H9 (cell line): Measurements from ENCODE around the gene TRIM65. TPM values are rescaled to one million over a fixed set of nuclear protein-coding genes. Genes with fewer than 3 reads are reported as not detected.

ENCODE experiments used
- DNase-seq: peaks from one replicate; pipeline ENCODE4 v3.0.0-alpha.2; 2017
- H2AFZ ChIP-seq: one replicate; pipeline ENCODE4 v1.6.1; 2013; ENCODE audit warnings: mild to moderate bottlenecking, low read length, control low read depth, moderate library complexity
- H2AK5ac ChIP-seq: 2 replicates; pipeline ENCODE4 v1.6.1; 2013; ENCODE audit warnings: low read length, control low read depth, mixed read lengths; ENCODE audit not compliant: insufficient read length
- H2BK120ac ChIP-seq: one replicate; pipeline ENCODE4 v1.6.1; 2013; ENCODE audit warnings: low read depth, mild to moderate bottlenecking, low read length, control low read depth, inconsistent platforms; ENCODE audit not compliant: poor library complexity, severe bottlenecking
- H2BK12ac ChIP-seq: 2 replicates; pipeline ENCODE4 v1.6.1; 2013; ENCODE audit warnings: low read length, control low read depth, mixed read lengths, low read depth; ENCODE audit not compliant: insufficient read length
- H2BK15ac ChIP-seq: 2 replicates; pipeline ENCODE4 v1.6.1; 2013; ENCODE audit warnings: low read depth, low read length, control low read depth
- H2BK20ac ChIP-seq: one replicate; pipeline ENCODE4 v1.6.1; 2013; ENCODE audit warnings: low read depth, mild to moderate bottlenecking, low read length, control low read depth, inconsistent platforms; ENCODE audit not compliant: poor library complexity, severe bottlenecking
- H2BK5ac ChIP-seq: 2 replicates; pipeline ENCODE4 v1.6.1; 2013; ENCODE audit warnings: low read length, control low read depth, mixed read lengths; ENCODE audit not compliant: insufficient read length
- H3K14ac ChIP-seq: 2 replicates; pipeline ENCODE4 v1.6.1; 2013; ENCODE audit warnings: low read length, control low read depth; ENCODE audit not compliant: insufficient read depth
- H3K18ac ChIP-seq: 2 replicates; pipeline ENCODE4 v1.6.1; 2013; ENCODE audit warnings: low read depth, mild to moderate bottlenecking, mixed read lengths, low read length, control low read depth; ENCODE audit not compliant: insufficient read length
- H3K23ac ChIP-seq: 2 replicates; pipeline ENCODE4 v1.6.1; 2013; ENCODE audit warnings: low read length, control low read depth, mixed read lengths, low read depth; ENCODE audit not compliant: insufficient read length
- H3K23me2 ChIP-seq: 2 replicates; pipeline ENCODE4 v1.6.1; 2013; ENCODE audit warnings: low read depth, mild to moderate bottlenecking, mixed read lengths, low read length, control low read depth; ENCODE audit not compliant: insufficient read length, poor library complexity, severe bottlenecking
- H3K27ac ChIP-seq: 2 replicates; pipeline ENCODE4 v1.5.1; 2013; ENCODE audit warnings: low read length, control low read depth, mixed read lengths, low read depth; ENCODE audit not compliant: insufficient read length
- H3K27me3 ChIP-seq: 2 replicates; pipeline ENCODE4 v1.6.1; 2013; ENCODE audit warnings: low read length, control low read depth, inconsistent platforms; ENCODE audit not compliant: insufficient read depth
- H3K4ac ChIP-seq: 2 replicates; pipeline ENCODE4 v1.6.1; 2013; ENCODE audit warnings: low read depth, mild to moderate bottlenecking, control low read depth, inconsistent platforms, low read length, moderate library complexity
- H3K4me1 ChIP-seq: 2 replicates; pipeline ENCODE4 v1.6.1; 2013; ENCODE audit warnings: low read length, control low read depth, inconsistent platforms; ENCODE audit not compliant: insufficient read depth
- H3K4me2 ChIP-seq: 2 replicates; pipeline ENCODE4 v1.6.1; 2013; ENCODE audit warnings: low read length, control low read depth, mixed read lengths; ENCODE audit not compliant: insufficient read length, insufficient read depth
- H3K56ac ChIP-seq: 2 replicates; pipeline ENCODE4 v1.6.1; 2013; ENCODE audit warnings: low read depth, mild to moderate bottlenecking, mixed read lengths, low read length, control low read depth; ENCODE audit not compliant: insufficient read length
- H3K79me1 ChIP-seq: 2 replicates; pipeline ENCODE4 v1.6.1; 2013; ENCODE audit warnings: low read depth, mild to moderate bottlenecking, moderate library complexity, low read length, control low read depth, inconsistent platforms; ENCODE audit not compliant: insufficient read depth, poor library complexity, severe bottlenecking
- H3K79me2 ChIP-seq: 2 replicates; pipeline ENCODE4 v1.6.1; 2013; ENCODE audit warnings: low read length, control low read depth, inconsistent platforms; ENCODE audit not compliant: insufficient read depth
- H3K9ac ChIP-seq: 2 replicates; pipeline ENCODE4 v1.6.1; 2013; ENCODE audit warnings: low read length, control low read depth, mixed read lengths; ENCODE audit not compliant: insufficient read length; ENCODE audit errors: extremely low read depth
- H3K9me3 ChIP-seq: one replicate; pipeline ENCODE4 v1.6.1; 2013; ENCODE audit warnings: low read depth, low read length, inconsistent platforms; ENCODE audit not compliant: control insufficient read depth
- H3T11ph ChIP-seq: one replicate; pipeline ENCODE4 v1.6.1; 2013; ENCODE audit warnings: mild to moderate bottlenecking, low read length, control low read depth, inconsistent platforms
- H4K20me1 ChIP-seq: one replicate; pipeline ENCODE4 v1.6.1; 2013; ENCODE audit not compliant: control insufficient read depth, insufficient read length, insufficient read depth
- H4K5ac ChIP-seq: 2 replicates; pipeline ENCODE4 v1.6.1; 2013; ENCODE audit warnings: low read depth, mild to moderate bottlenecking, mixed read lengths, low read length, control low read depth; ENCODE audit not compliant: insufficient read length
- H4K8ac ChIP-seq: replicated peaks from 2 replicates; pipeline ENCODE4 v1.6.1; 2013; ENCODE audit warnings: low read length, control low read depth, mixed read lengths, low read depth; ENCODE audit not compliant: insufficient read length
- H4K91ac ChIP-seq: 2 replicates; pipeline ENCODE4 v1.6.1; 2013; ENCODE audit warnings: low read depth, mild to moderate bottlenecking, moderate library complexity, mixed read lengths, low read length, control low read depth; ENCODE audit not compliant: insufficient read length
- H3K27ac Mint-ChIP-seq, 3 experiments: 2 replicates in 2 of 3; 3 replicates in 1 of 3; pipeline ENCODE4 v1.8.0; 2020 to 2021; ENCODE audit warnings: mixed read lengths in 3 of 3, mild to moderate bottlenecking in 1 of 3, moderate library complexity in 1 of 3
- H3K27me3 Mint-ChIP-seq: 2 replicates; pipeline ENCODE4 v1.8.0; 2021; ENCODE audit warnings: low read depth, mild to moderate bottlenecking, moderate library complexity, mixed read lengths
- H3K36me3 Mint-ChIP-seq, 3 experiments: 2 replicates in 2 of 3; 3 replicates in 1 of 3; pipeline ENCODE4 v1.8.0; 2020 to 2021; ENCODE audit warnings: low read depth in 3 of 3, mixed read lengths in 3 of 3; ENCODE audit not compliant: insufficient read depth in 1 of 3
- H3K4me1 Mint-ChIP-seq, 2 experiments: 2 replicates each; pipeline ENCODE4 v1.8.0; 2020; ENCODE audit warnings: mixed read lengths in 2 of 2
- H3K4me3 Mint-ChIP-seq, 2 experiments: 2 replicates in 1 of 2; 3 replicates in 1 of 2; pipeline ENCODE4 v1.8.0; 2020 to 2021; ENCODE audit warnings: mild to moderate bottlenecking in 2 of 2, mixed read lengths in 2 of 2, moderate library complexity in 1 of 2
- H3K9me3 Mint-ChIP-seq, 2 experiments: 2 replicates in 1 of 2; 3 replicates in 1 of 2; pipeline ENCODE4 v1.8.0; 2020; ENCODE audit warnings: mild to moderate bottlenecking in 2 of 2, mixed read lengths in 2 of 2, moderate library complexity in 1 of 2
- WGBS: extraction: QIAGEN DNeasy Blood & Tissue Kit; methylation state at CpG from one replicate; pipeline ENCODE4 v1.1.7; 2013; ENCODE audit warnings: missing lambda C conversion rate, low lambda C conversion rate, mixed read lengths; ENCODE audit not compliant: insufficient read length; ENCODE audit errors: extremely low coverage; 5-methylcytosine and 5-hydroxymethylcytosine counted together
- total RNA-seq: library from RNA; stranded (reverse); gene quantifications from 2 replicates; pipeline ENCODE4 v1.2.1, GENCODE V29; 2021
- TF ChIP-seq, protein P1 (sequence below): fragments of 200-600 bp; sonication (generic); conservative IDR thresholded peaks from 3 replicates; pipeline ENCODE4 v1.8.0; 2021; ENCODE audit warnings: antibody characterized with exemption, mild to moderate bottlenecking

Gene TRIM65
- total RNA-seq, 1 experiment from 2014 or later: 34.1 TPM

GRCh38 chr17:75909051-75909811, 12.5 kb upstream of the TRIM65 start:
- DNase-seq: no peak
- no peaks in the 10 kb centered on the region for H3K27me3 ChIP-seq
- Mint-ChIP-seq H3K27ac (peak overlapping the region in 2 of 3 experiments; percentile 82 to 87; a peak in 3 of 7 replicates), H3K4me3 (no peak overlapping the region), H3K9me3 (no peaks in the 10 kb centered on the region), H3K27me3 (no peaks in the 10 kb centered on the region), H3K36me3 (peaks cover 0 to 7% (median 2%) of the 10 kb centered on the region in 3 experiments; a peak in 5 of 7 replicates), H3K4me1 (peaks cover 5% of the 10 kb centered on the region in 2 experiments; a peak in 2 of 4 replicates)
- no peak overlapping the region for H2BK15ac ChIP-seq
- H3K18ac ChIP-seq: no peak overlapping the region
- H2BK5ac ChIP-seq: no peak overlapping the region
- H2AFZ ChIP-seq: no peak overlapping the region
- no peak overlapping the region for H2BK120ac ChIP-seq
- no peaks in the 10 kb centered on the region for H3K9me3 ChIP-seq
- H4K5ac ChIP-seq: no peak overlapping the region
- H3K56ac ChIP-seq: no peak overlapping the region
- H3K23ac ChIP-seq: no peak overlapping the region
- H3K23me2 ChIP-seq: peaks cover 4% of the 10 kb centered on the region
- H2BK12ac ChIP-seq: no peak overlapping the region
- TF ChIP-seq, protein P1, sequence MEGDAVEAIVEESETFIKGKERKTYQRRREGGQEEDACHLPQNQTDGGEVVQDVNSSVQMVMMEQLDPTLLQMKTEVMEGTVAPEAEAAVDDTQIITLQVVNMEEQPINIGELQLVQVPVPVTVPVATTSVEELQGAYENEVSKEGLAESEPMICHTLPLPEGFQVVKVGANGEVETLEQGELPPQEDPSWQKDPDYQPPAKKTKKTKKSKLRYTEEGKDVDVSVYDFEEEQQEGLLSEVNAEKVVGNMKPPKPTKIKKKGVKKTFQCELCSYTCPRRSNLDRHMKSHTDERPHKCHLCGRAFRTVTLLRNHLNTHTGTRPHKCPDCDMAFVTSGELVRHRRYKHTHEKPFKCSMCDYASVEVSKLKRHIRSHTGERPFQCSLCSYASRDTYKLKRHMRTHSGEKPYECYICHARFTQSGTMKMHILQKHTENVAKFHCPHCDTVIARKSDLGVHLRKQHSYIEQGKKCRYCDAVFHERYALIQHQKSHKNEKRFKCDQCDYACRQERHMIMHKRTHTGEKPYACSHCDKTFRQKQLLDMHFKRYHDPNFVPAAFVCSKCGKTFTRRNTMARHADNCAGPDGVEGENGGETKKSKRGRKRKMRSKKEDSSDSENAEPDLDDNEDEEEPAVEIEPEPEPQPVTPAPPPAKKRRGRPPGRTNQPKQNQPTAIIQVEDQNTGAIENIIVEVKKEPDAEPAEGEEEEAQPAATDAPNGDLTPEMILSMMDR: no peak
- no peak overlapping the region for H4K8ac ChIP-seq
- no peak overlapping the region for H4K91ac ChIP-seq
- no peaks in the 10 kb centered on the region for H3K79me2 ChIP-seq
- H3K4me2 ChIP-seq: no peak overlapping the region
- no CpG with 5 or more reads among the region's 14 CpGs for WGBS
- H3K27ac ChIP-seq: no peak overlapping the region
- no peaks in the 10 kb centered on the region for H3K79me1 ChIP-seq
- no peaks in the 10 kb centered on the region for H4K20me1 ChIP-seq
- H2BK20ac ChIP-seq: no peak overlapping the region
- no peak overlapping the region for H3T11ph ChIP-seq
- no peak overlapping the region for H3K4ac ChIP-seq
- H3K4me1 ChIP-seq: no peaks in the 10 kb centered on the region
- H3K14ac ChIP-seq: no peak overlapping the region
- H3K9ac ChIP-seq: no peak overlapping the region
- no peak overlapping the region for H2AK5ac ChIP-seq
